22Rv1 (cell line): Measurements from ENCODE around the gene BORCS8.

Experiments
- ZFX ChIP-seq: fragments of 450-650 bp; IDR thresholded peaks from 2 replicates; pipeline ENCODE4 v1.6.1; 2017; ENCODE audit warnings: antibody characterized with exemption, borderline replicate concordance
- TF ChIP-seq, protein P1 (sequence below): fragments of 450-650 bp; IDR thresholded peaks from 2 replicates; pipeline ENCODE4 v1.5.1; 2017; ENCODE audit warnings: mild to moderate bottlenecking

DNA sequence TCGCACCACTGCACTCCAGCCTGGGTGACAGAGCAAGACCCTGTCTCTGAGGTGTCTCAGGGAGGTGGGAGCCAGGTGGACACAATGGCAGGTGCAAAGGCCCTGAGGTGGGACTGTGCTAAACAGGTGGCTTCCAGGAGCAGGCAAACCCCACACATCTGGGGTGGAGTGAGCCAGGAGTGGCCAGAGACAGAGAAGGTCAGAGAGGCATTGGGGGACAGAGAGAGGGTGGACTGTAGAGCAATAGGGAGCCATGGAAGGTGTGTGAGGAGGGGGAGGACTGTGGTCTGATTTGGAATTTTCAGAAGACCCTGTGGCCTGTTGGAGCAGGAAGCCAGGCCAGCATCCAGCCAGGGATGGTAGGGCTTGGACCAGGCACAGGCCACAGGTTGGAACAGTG is 26.6 kb downstream of the BORCS8 start:
- TF ChIP-seq, protein P1, sequence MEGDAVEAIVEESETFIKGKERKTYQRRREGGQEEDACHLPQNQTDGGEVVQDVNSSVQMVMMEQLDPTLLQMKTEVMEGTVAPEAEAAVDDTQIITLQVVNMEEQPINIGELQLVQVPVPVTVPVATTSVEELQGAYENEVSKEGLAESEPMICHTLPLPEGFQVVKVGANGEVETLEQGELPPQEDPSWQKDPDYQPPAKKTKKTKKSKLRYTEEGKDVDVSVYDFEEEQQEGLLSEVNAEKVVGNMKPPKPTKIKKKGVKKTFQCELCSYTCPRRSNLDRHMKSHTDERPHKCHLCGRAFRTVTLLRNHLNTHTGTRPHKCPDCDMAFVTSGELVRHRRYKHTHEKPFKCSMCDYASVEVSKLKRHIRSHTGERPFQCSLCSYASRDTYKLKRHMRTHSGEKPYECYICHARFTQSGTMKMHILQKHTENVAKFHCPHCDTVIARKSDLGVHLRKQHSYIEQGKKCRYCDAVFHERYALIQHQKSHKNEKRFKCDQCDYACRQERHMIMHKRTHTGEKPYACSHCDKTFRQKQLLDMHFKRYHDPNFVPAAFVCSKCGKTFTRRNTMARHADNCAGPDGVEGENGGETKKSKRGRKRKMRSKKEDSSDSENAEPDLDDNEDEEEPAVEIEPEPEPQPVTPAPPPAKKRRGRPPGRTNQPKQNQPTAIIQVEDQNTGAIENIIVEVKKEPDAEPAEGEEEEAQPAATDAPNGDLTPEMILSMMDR: no peak
- no peak for TF ChIP-seq ZFX
